ENCODE data around the gene LGSN. TPM values are rescaled to one million over a fixed set of nuclear protein-coding genes. Genes with fewer than 3 reads are reported as not detected.
"Not testable (repeated sequence)": the region's sequence is repeated elsewhere in the genome, so short reads cannot be mapped to it uniquely, and the experiment has no call there.

Gene LGSN
- total RNA-seq, 4 donors from 2014 or later = 0.30 TPM; not detected in 3

- DNase-seq (ENCODE audit: low spot score in 2 of 2) = no peak
- Histone ChIP-seq H3K27ac (no peak overlapping the region), H3K9me3 (no peaks in the 10 kb centered on the region), H3K36me3 (no peaks in the 10 kb centered on the region), H3K4me3 (no peak overlapping the region), H3K4me1 (no peaks in the 10 kb centered on the region), H3K27me3 (no peaks in the 10 kb centered on the region)
- TF ChIP-seq POLR2AphosphoS5 (IDR thresholded peaks at IDR 0.05) = no peak
- TF ChIP-seq CTCF (IDR thresholded peaks at IDR 0.05) = no peak
- no peak for TF ChIP-seq EP300 (IDR thresholded peaks at IDR 0.05)
Observed at GRCh38 chr6:63278916-63279315, 40.9 kb downstream of the LGSN start.

- 81% methylated on average over 1 of the region's 1 CpG for WGBS
- Histone ChIP-seq H3K36me3 (no peaks in the 10 kb centered on the region), H3K9me3 (no peaks in the 10 kb centered on the region), H3K27ac (no peak overlapping the region), H3K4me1 (no peaks in the 10 kb centered on the region), H3K27me3 (no peaks in the 10 kb centered on the region), H3K4me3 (no peak overlapping the region)
- no peak for DNase-seq (ENCODE audit: low spot score in 2 of 2)
- TF ChIP-seq POLR2AphosphoS5 (IDR thresholded peaks at IDR 0.05) = no peak
- no peak for TF ChIP-seq CTCF (IDR thresholded peaks at IDR 0.05)
- no peak for TF ChIP-seq POLR2A (IDR thresholded peaks at IDR 0.05)
- TF ChIP-seq EP300 (IDR thresholded peaks at IDR 0.05) = no peak
Observed at GRCh38 chr6:63275953-63276352, 43.8 kb downstream of the LGSN start.

- H3K36me3 ChIP-seq; H3K27ac ChIP-seq; H3K27me3 ChIP-seq; H3K9me3 ChIP-seq; H3K4me1 ChIP-seq; DNase-seq (ENCODE audit: low spot score in 2 of 2); H3K4me3 ChIP-seq: not testable (repeated sequence)
- 71% methylated on average over 4 of the region's 35 CpGs for WGBS
Observed at GRCh38 chr6:63274795-63275430, 44.9 kb downstream of the LGSN start.

- DNase-seq (ENCODE audit: low spot score in 2 of 2) = no peak
- whole genome bisulfite sequencing = 5% methylated on average over 1 of the region's 1 CpG
- Histone ChIP-seq H3K4me3 (no peak overlapping the region), H3K4me1 (no peaks in the 10 kb centered on the region), H3K9me3 (no peaks in the 10 kb centered on the region), H3K27me3 (no peaks in the 10 kb centered on the region), H3K27ac (no peak overlapping the region), H3K36me3 (no peaks in the 10 kb centered on the region)
- TF ChIP-seq EP300 (IDR thresholded peaks at IDR 0.05) (no peak), POLR2AphosphoS5 (IDR thresholded peaks at IDR 0.05) (no peak), CTCF (IDR thresholded peaks at IDR 0.05) (no peak), POLR2A (IDR thresholded peaks at IDR 0.05) (no peak)
Observed at GRCh38 chr6:63272397-63272796, 47.4 kb downstream of the LGSN start.

GRCh38 chr6:63269470-63269869 is 50.3 kb downstream of the LGSN start:
- no peak overlapping the region for H3K27ac ChIP-seq
- WGBS = 58% methylated on average over 4 of the region's 4 CpGs
- no peaks in the 10 kb centered on the region for H3K27me3 ChIP-seq
- H3K36me3 ChIP-seq = no peaks in the 10 kb centered on the region
- no peaks in the 10 kb centered on the region for H3K9me3 ChIP-seq
- no peak for TF ChIP-seq EP300 (IDR thresholded peaks at IDR 0.05)
- DNase-seq (ENCODE audit: low spot score in 2 of 2) = no peak
- no peak overlapping the region for H3K4me3 ChIP-seq
- no peaks in the 10 kb centered on the region for H3K4me1 ChIP-seq

GRCh38 chr6:63268574-63268973 is 51.2 kb downstream of the LGSN start:
- H3K9me3 ChIP-seq = no peaks in the 10 kb centered on the region
- no peak overlapping the region for H3K27ac ChIP-seq
- no peaks in the 10 kb centered on the region for H3K4me1 ChIP-seq
- H3K4me3 ChIP-seq = no peak overlapping the region
- DNase-seq (ENCODE audit: low spot score in 2 of 2) = no peak
- TF ChIP-seq POLR2AphosphoS5 (IDR thresholded peaks at IDR 0.05) = no peak
- TF ChIP-seq POLR2A (IDR thresholded peaks at IDR 0.05) = no peak
- no peak for TF ChIP-seq EP300 (IDR thresholded peaks at IDR 0.05)
- no peak for TF ChIP-seq CTCF (IDR thresholded peaks at IDR 0.05)
- WGBS = 52% methylated on average over 2 of the region's 2 CpGs
- H3K27me3 ChIP-seq = no peaks in the 10 kb centered on the region
- H3K36me3 ChIP-seq = no peaks in the 10 kb centered on the region
